ENCODE data around the gene UNC93A. TPM values are rescaled to one million over a fixed set of nuclear protein-coding genes. Genes with fewer than 3 reads are reported as not detected.

UNC93A gene
- polyA plus RNA-seq, 2 donors, result 3.6 to 4.7 TPM

Other genes with a start within 250 kb of the UNC93A start
- under 1 TPM in 1 of 2 donors, not detected in 1; 0.27 TPM for gene CCR6, start 168.2 kb upstream of the UNC93A start, polyA plus RNA-seq
- gene GPR31, start 133.3 kb upstream of the UNC93A start, polyA plus RNA-seq, result not detected
- not detected for gene TTLL2, start 33.8 kb downstream of the UNC93A start, polyA plus RNA-seq

Data from esophagus (tissue), 2 donors.